HG03064 (cell line): Measurements from ENCODE around the gene DNAH8.
"Not testable (repeated sequence)": the region's sequence is repeated elsewhere in the genome, so short reads cannot be mapped to it uniquely, and the experiment has no call there.

Experiments used
- ATAC-seq: cut with Tn5 transposase; IDR thresholded peaks from one replicate; pipeline ENCODE4 v1.9.1; 2021; ENCODE audit warnings: low read depth; ENCODE audit not compliant: unreplicated experiment

The DNAH8 gene

GRCh38 chr6:38877721-38878120 lies 162.6 kb downstream of the DNAH8 start:
- no peak for ATAC-seq

- ATAC-seq = no peak
Observed at GRCh38 chr6:38882157-38882556, 167.0 kb downstream of the DNAH8 start.

GRCh38 chr6:38897507-38897906 lies 182.4 kb downstream of the DNAH8 start:
- ATAC-seq = no peak

- no peak for ATAC-seq
Observed at GRCh38 chr6:38901802-38902522, 186.9 kb downstream of the DNAH8 start.

GRCh38 chr6:38906582-38906981 lies 191.5 kb downstream of the DNAH8 start:
- ATAC-seq = no peak

- ATAC-seq = no peak
Observed at GRCh38 chr6:38907264-38907663, 192.2 kb downstream of the DNAH8 start.

- ATAC-seq = no peak
Observed at GRCh38 chr6:38909015-38909730, 194.1 kb downstream of the DNAH8 start.

- no peak for ATAC-seq
Observed at GRCh38 chr6:38910207-38910606, 195.1 kb downstream of the DNAH8 start.

- no peak for ATAC-seq
Observed at GRCh38 chr6:38912378-38912777, 197.3 kb downstream of the DNAH8 start.

- ATAC-seq = no peak
Observed at GRCh38 chr6:38915205-38915925, 200.3 kb downstream of the DNAH8 start.

GRCh38 chr6:38921540-38921939 lies 206.4 kb downstream of the DNAH8 start:
- not testable (repeated sequence) for ATAC-seq

- no peak for ATAC-seq
Observed at GRCh38 chr6:38924791-38925509, 209.8 kb downstream of the DNAH8 start.

- ATAC-seq = no peak
Observed at GRCh38 chr6:38929560-38929959, 214.4 kb downstream of the DNAH8 start.

GRCh38 chr6:38933426-38933825 lies 218.3 kb downstream of the DNAH8 start:
- no peak for ATAC-seq

- ATAC-seq = no peak
Observed at GRCh38 chr6:38935051-38935450, 219.9 kb downstream of the DNAH8 start.

GRCh38 chr6:38937839-38938613 lies 222.9 kb downstream of the DNAH8 start:
- ATAC-seq = no peak

GRCh38 chr6:38938741-38939140 lies 223.6 kb downstream of the DNAH8 start:
- no peak for ATAC-seq

- ATAC-seq = no peak
Observed at GRCh38 chr6:38942442-38942841, 227.3 kb downstream of the DNAH8 start.

GRCh38 chr6:38942965-38943364 lies 227.9 kb downstream of the DNAH8 start:
- no peak for ATAC-seq

GRCh38 chr6:38943964-38944363 lies 228.9 kb downstream of the DNAH8 start:
- ATAC-seq = no peak
